HL-60/S4 treated with phorbol 12-myristate 13-acetate at 8.2 ng/mL for 4 days and 3 days (cell line): ENCODE results near the gene ITPR1.

Experiments
- in situ Hi-C: fragments of 300-500 bp; cut with MboI; formaldehyde crosslinking; loops from 2 replicates; pipeline ENCODE4 v1.15.0; 2022; ENCODE audit warnings: low sequenced_read_pairs

ITPR1 gene

DNA sequence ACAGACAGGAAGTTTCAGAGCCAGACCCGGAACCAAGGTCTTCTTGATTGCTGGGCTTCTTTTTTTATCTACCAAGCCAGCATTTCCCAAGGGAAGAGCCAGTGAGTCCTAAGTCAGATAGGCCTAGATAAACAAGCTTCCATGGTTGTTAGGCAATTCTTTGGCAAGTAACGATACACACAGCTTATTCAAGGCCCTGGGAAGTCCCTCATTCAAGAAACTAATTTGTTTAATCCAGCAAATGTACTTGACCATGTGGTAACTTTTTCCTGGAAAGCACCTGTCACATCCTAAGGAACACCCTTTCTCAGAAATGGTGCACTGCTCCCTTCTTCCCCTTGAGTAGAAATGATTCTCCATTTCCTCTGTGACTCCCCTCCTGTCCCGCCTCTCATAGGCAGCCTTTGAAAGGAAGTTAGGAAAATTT lies 209.9 kb downstream of the ITPR1 start:
- in situ Hi-C loops = loop anchor here (25.0 kb wide), 1 partner anchor 284 kb away; the partner anchor contains the start of gene BHLHE40

DNA sequence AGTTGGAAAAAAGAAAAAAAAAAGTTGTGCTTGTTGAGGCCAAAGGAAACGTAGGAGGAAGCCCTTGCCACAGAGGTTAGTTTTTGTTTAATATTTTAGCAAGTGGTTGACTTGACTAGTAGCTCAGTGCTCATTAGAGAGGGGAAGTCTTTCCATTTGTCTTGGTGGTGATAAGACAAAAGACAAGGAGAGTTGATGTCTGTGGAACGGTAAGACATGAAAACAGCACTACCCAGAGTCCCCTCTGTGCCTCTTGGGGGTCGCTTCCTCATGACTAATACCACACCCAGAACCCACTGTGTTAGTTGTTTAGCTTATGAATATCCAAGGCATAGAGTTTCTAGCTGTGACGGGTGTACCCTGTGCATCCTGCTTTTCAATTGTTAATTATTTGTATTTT lies 211.4 kb downstream of the ITPR1 start:
- in situ Hi-C loops = loop anchor here (25.0 kb wide), 1 partner anchor 283 kb away; the partner anchor contains the start of gene BHLHE40

GRCh38 chr3:4707324-4707723 lies 214.2 kb downstream of the ITPR1 start:
- in situ Hi-C loops = loop anchor here (25.0 kb wide), 1 partner anchor 280 kb away; the partner anchor contains the start of gene BHLHE40

DNA sequence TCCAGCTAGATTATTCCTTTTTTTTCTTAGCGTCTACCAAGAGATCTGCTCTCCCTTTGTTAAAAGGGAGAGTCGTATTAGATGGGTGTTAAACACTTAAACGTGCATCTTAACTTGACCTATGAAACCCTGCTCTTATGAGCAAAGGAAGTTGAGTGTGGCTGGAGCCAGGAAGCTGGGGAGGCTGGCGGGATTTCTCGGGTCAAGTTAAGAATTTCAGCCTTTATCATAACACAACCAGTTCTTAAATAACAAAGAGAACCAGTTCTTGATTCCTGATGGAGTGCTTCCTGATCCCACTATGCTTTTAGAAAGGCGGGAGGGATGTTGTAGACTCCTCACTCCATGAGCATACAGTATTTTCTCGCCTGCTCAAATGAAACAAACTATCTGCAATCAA lies 215.1 kb downstream of the ITPR1 start:
- in situ Hi-C loops = loop anchor here (25.0 kb wide), 1 partner anchor 279 kb away; the partner anchor contains the start of gene BHLHE40

DNA sequence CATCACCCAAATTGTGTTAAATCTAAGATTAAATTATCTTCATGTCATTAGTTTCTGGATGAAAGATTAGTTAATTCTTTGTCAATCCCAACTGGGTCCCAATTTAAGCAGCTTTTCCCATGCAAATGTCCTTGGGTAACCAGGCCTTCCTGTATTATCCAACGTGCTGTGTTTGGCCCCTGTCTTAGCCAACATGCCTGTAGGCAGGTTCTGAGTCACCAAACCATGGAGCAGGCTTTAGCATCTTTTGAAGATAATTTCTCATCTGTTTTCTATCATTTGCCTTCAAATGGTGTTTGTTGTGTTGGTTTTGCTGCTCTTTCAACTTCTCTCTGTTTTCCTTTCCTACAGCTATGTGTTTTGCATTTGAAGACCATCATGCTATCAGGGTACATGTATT lies 216.2 kb downstream of the ITPR1 start:
- in situ Hi-C loops = loop anchor here (25.0 kb wide), 1 partner anchor 278 kb away; the partner anchor contains the start of gene BHLHE40

GRCh38 chr3:4710191-4710590 lies 217.0 kb downstream of the ITPR1 start:
- in situ Hi-C loops = loop anchor here (10.0 to 25.0 kb wide), 2 partner anchors 277 to 355 kb away; partner anchors contain the start of gene BHLHE40

- in situ Hi-C loops = loop anchor here (10.0 to 25.0 kb wide), 2 partner anchors 276 to 353 kb away; partner anchors contain the start of gene BHLHE40
Observed at GRCh38 chr3:4711680-4711992, 218.5 kb downstream of the ITPR1 start.

DNA sequence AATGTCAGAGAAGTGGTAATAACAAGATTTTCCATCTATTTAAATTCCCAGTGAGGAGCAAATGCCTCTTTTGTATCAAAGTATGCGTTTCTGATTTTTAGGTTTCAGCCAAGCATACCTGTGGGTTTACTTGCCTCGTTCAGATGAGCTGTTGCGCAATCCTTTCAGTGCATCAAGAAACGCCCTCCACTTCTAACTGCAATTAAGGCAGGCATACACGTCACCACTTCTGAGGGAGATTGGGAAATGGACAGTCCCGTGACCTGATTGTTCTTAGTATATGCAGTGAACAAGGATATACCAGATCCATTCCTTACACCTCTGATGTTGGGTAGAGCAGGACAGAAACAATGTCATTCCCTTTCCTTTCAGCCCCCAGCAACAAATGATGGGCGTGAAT lies 219.0 kb downstream of the ITPR1 start:
- in situ Hi-C loops = loop anchor here (10.0 to 25.0 kb wide), 2 partner anchors 275 to 353 kb away; partner anchors contain the start of gene BHLHE40

DNA sequence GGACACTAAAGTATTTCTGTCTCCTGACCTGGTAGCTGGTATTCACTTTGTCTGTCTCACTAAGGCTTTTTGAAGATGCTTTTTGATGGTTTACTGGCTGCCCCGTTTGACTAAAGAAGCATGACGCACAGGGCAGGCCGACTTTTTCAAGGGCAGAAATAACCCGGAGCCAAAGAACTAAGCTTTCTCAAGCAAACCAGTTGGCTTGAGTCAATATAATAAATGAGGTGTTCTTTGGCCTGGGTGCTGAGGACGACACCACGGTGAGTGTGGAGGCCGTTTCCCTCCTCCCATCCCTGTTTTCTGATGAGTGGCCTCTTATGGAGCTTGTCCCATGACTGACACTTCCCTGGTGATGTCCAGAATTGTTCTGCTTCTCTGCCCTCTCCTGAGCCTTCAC lies 220.9 kb downstream of the ITPR1 start:
- in situ Hi-C loops = loop anchor here (10.0 to 25.0 kb wide), 2 partner anchors 273 to 351 kb away; partner anchors contain the start of gene BHLHE40

GRCh38 chr3:4716266-4716665 lies 223.1 kb downstream of the ITPR1 start:
- in situ Hi-C loops = loop anchor here (10.0 to 25.0 kb wide), 2 partner anchors 271 to 349 kb away; partner anchors contain the start of gene BHLHE40

DNA sequence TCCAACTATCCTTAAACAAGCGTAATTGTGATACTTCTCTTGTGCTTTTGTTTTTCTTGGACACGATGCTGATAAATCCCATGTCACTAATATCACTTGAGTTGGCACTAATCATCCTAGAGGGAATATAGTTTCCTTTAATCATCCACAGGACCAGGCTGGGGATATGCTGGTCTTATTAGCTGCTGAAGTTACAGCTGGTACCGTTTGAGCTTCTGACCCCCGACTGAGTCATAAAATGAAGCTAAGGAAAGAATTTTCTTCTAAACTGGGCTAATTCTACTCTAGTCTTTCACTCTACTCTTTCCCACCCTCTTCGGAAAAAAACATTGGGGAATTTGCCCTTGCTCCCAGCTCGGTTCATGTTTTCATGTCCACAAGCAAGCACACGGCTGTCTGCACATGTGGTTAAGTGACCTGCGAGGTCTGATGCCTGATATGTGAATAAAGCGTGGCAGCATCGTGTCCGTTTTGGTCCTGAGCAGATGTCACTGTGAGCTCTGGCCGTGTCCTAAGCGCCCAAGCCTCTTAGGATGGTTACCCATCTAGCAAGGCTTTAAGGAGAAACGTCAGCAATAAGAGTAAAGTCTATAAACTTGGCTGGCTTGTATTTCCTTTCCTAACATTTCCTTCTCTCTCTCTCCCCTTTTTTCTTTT lies 223.7 kb downstream of the ITPR1 start:
- in situ Hi-C loops = loop anchor here (10.0 to 25.0 kb wide), 2 partner anchors 270 to 348 kb away; partner anchors contain the start of gene BHLHE40

DNA sequence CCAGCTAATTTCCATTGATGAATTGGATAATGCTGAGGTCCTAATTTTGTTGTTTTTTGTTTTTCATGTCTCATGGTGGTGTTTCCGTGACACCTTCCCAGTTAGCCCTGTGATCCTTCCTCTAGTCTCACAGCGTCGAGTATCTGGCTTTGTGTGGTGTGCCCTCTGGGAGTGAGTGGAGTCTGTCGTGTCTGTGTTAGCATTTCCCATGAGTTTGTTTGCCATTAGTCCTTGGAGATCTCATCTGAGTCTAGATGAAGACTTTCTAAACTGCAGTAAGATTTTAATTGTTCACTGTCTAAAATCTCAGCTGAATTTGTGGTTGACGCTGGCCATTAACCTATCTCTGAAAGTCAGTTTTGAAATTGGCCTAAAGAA lies 224.2 kb downstream of the ITPR1 start:
- in situ Hi-C loops = loop anchor here (10.0 to 25.0 kb wide), 2 partner anchors 270 to 347 kb away; partner anchors contain the start of gene BHLHE40

DNA sequence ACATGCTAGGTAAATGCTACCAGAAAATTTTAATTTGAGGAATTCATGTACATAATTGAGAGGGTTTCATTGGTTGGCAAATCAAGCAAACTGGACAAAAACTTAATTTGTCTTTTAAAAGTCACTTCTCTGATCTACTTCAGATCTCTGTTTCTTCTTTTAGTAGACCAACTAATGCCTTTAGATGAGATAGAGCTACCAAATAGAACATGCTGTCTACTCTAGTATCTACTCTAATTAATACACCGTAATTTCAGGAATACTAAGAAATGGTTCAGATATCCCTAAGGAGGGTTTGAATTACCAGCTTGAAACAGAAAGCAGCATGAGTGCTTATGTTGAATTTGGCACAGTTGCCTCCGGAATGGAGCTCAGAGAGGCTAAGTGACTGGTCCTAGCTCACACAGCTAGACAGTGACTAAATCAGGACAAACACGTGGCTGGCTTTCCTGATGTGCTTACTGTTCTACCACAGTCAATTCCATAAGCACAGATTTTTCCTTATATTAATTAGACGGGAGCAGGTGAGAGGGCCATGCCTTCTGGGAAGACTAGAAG lies 225.1 kb downstream of the ITPR1 start:
- in situ Hi-C loops = loop anchor here (10.0 to 25.0 kb wide), 2 partner anchors 269 to 347 kb away; partner anchors contain the start of gene BHLHE40

- in situ Hi-C loops = loop anchor here (10.0 to 25.0 kb wide), 2 partner anchors 268 to 346 kb away; partner anchors contain the start of gene BHLHE40
Observed at GRCh38 chr3:4719046-4719501, 225.9 kb downstream of the ITPR1 start.

DNA sequence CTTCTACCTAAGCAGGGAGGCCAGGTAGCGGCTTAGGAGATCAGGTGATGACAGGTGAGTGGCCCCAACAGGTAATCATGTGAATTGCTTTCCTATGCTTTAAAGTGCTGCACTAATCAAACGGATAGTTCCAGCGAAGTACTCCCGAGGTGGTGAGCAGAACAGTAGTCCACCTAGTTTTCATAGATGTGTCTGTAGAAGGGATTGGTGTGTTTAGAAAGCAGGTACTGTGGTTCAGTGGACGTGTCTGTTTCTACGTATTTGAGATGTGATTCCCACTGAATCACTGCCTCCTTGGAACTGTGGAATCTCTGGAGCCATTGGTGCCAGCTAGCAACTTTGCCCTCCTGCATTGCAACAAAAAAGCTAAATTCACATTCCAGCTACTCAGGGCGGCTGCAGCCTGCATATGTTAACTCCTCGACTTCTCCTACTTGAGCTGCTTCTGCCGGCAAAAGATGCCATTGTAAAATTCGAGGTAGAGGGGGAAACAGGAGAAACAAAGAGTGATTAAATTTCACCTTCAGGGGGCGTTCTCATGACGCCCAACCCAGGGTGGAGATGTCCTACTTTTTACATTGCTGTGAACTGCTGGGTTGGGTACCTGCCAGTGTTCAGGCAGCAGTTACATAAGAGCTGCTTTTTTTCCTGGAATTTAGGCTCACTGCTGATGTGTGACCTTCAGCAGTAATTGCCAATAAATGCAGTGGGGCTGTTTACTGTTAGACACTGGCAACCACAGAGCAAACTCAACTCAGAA lies 227.3 kb downstream of the ITPR1 start:
- in situ Hi-C loops = loop anchor here (10.0 to 25.0 kb wide), 2 partner anchors 94 to 267 kb away; partner anchors contain the start of gene BHLHE40

DNA sequence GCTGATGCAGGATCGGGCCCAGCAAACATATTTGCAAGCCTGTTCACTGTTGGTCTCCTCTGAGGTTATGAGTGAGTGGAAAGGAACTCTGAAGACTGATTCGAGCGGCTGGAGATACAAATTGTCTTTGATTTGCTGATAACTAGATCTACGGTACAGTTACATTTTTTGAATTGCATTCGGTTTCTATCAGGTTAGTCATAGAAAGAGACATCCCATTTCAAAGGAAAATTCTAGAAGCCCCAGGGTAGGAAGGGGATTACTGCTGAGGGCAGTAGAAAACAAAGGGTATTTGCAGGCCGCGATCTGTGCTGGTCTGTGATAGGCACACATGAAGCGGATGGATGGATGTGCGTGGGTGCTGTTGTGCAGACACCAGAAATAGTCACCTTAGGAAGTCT lies 228.4 kb downstream of the ITPR1 start:
- in situ Hi-C loops = loop anchor here (10.0 to 25.0 kb wide), 2 partner anchors 93 to 266 kb away; partner anchors contain the start of gene BHLHE40

DNA sequence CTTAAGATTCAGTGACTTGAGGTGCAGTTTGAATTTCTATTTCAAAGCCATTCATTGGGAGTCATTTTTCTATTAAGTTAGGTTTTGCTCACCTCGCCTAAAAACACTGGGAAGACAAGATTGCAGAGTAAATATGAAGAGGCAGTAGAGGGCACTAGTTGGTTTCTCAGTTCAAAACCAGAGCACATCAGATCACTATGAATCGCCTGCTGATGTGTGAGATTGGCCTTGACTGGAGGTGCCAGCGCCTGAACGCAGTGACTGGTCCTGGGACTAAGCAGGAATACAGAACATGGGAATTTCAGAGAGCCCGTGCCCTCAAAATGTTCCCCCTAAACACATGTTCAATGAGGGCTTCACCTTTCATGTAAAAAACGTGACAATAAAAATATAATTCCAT lies 229.0 kb downstream of the ITPR1 start:
- in situ Hi-C loops = loop anchor here (10.0 to 25.0 kb wide), 2 partner anchors 93 to 265 kb away; partner anchors contain the start of gene BHLHE40

DNA sequence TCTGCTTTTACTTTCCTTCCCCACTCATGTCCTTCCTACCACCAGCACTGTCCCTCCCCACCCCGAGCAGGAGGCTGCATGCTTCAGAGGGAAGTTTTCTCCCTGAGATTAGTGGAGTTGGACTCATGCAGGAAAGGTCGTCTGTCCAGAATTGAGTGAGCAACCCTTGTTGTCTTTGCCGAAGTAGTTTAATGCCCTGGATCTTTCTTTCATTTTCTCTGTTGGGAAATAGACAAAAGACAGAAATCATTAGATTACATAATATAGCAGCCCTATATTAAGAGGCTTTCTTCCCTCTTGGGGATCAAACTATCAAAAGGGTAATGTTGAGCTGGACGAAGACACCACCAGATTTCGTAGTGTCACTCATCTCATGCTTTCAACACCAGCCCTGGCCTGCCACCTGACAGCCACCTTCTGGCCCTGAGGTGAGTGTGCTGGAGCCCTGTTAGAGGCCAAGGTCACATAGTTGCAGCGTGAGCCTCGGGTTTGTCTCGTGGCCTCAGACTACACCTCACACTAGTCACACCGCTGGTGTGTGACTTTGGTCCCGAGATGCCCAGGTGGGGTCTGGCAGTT lies 231.0 kb downstream of the ITPR1 start:
- in situ Hi-C loops = loop anchor here (10.0 to 25.0 kb wide), 2 partner anchors 91 to 263 kb away; partner anchors contain the start of gene BHLHE40

- in situ Hi-C loops = loop anchor here (10.0 kb wide), 1 partner anchor 88 kb away; no protein-coding TSS in a partner anchor
Observed at GRCh38 chr3:4726549-4726948, 233.4 kb downstream of the ITPR1 start.
